ENCODE data around the gene FHIT.
"Not testable (repeated sequence)": the region's sequence is repeated elsewhere in the genome, so short reads cannot be mapped to it uniquely, and the experiment has no call there.

Gene FHIT

DNA sequence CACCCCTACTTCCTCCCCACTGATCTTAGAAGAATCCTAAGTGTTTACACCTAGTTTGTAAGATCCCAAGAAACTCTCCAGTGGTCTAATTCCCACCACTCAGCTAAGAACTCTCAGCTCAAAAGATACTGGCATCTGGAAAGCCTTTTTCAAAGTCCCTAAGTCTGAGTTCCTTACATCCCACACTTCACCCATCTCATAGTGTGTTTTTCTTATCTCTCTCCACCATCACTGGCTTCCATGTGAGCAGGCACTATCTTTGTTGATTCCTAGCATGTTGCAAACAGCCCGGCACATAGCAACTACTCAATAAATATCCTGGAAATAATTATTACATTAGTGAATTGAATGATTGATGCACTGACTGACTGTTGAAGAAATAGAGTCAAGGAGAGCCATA, 173.7 kb downstream of the FHIT start:
- TF ChIP-seq, protein P1, sequence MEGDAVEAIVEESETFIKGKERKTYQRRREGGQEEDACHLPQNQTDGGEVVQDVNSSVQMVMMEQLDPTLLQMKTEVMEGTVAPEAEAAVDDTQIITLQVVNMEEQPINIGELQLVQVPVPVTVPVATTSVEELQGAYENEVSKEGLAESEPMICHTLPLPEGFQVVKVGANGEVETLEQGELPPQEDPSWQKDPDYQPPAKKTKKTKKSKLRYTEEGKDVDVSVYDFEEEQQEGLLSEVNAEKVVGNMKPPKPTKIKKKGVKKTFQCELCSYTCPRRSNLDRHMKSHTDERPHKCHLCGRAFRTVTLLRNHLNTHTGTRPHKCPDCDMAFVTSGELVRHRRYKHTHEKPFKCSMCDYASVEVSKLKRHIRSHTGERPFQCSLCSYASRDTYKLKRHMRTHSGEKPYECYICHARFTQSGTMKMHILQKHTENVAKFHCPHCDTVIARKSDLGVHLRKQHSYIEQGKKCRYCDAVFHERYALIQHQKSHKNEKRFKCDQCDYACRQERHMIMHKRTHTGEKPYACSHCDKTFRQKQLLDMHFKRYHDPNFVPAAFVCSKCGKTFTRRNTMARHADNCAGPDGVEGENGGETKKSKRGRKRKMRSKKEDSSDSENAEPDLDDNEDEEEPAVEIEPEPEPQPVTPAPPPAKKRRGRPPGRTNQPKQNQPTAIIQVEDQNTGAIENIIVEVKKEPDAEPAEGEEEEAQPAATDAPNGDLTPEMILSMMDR (IDR thresholded peaks at IDR 0.05; ENCODE audit: low read depth, low read length, missing control alignments), result no peak
- Histone ChIP-seq H3K4me3 (ENCODE audit: low read depth, low read length) (no peak overlapping the region), H3K27me3 (replicated peaks) (no peaks in the 10 kb centered on the region), H3K27ac (no peak overlapping the region), H3K36me3 (replicated peaks) (no peaks in the 10 kb centered on the region)
- in situ Hi-C loops (cut with HindIII; ENCODE audit: low pct_ligation_motif_present, low sequenced_read_pairs), result no loop called here
- no peak for DNase-seq

DNA sequence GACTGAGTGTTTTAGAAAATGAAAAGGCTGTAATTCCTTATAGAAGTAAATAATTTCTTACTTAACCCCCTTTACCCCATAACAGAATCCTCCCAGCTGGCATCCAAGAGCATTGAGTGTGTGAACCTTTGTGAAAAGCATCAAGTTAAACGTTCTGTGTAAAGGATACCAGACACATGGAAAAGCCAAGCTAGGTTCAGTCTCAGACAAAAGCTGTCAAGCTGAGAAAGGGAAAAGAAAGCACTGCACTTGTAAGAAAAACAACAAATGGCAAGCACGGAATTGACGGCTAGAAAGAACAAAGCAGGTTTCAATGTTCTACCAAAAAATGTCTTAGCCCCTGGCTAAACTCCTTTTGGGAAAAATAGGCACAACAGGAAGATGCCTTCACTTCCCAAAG, 176.5 kb downstream of the FHIT start:
- in situ Hi-C loops (cut with HindIII; ENCODE audit: low pct_ligation_motif_present, low sequenced_read_pairs), result no loop called here
- TF ChIP-seq, protein P1 (IDR thresholded peaks at IDR 0.05; ENCODE audit: low read depth, low read length, missing control alignments), result no peak
- DNase-seq, result no peak
- Histone ChIP-seq H3K4me3 (ENCODE audit: low read depth, low read length) (no peak overlapping the region), H3K27me3 (replicated peaks) (no peaks in the 10 kb centered on the region), H3K36me3 (replicated peaks) (no peaks in the 10 kb centered on the region), H3K27ac (no peak overlapping the region)

DNA sequence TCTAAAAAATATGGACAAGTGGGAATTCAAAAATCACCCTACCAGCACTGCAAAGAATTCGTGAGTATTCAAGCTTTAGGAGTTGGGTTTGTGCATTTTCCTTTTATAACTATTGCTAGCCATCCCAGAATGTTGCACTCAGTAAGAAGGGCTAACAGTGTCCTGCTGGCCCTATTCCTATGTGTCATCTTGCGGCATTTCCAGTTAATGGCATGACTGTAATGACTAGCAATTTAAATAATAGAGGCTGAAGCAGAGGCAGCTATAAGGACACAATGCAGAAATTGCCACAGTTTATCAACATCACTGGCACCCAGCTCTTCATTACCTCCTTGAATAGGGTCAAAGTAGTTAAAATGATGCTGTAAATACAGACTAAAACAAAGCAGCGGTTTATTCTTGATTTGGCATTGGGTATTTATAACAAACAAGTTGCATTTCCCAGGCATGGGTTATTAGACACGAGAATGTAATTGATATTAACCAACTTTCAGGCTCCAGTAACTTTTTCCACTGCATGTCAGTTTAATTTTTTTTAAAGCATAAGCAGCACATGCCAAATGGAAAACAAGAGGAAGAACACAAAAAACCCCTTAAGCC, 177.6 kb downstream of the FHIT start:
- no peak overlapping the region for H3K27ac ChIP-seq
- in situ Hi-C loops (cut with HindIII; ENCODE audit: low pct_ligation_motif_present, low sequenced_read_pairs), result no loop called here
- no peak overlapping the region for H3K4me3 ChIP-seq (ENCODE audit: low read depth, low read length)
- no peak for DNase-seq
- TF ChIP-seq, protein P1 (IDR thresholded peaks at IDR 0.05; ENCODE audit: low read depth, low read length, missing control alignments), result no peak
- no peaks in the 10 kb centered on the region for H3K36me3 ChIP-seq (replicated peaks)
- no peaks in the 10 kb centered on the region for H3K27me3 ChIP-seq (replicated peaks)

DNA sequence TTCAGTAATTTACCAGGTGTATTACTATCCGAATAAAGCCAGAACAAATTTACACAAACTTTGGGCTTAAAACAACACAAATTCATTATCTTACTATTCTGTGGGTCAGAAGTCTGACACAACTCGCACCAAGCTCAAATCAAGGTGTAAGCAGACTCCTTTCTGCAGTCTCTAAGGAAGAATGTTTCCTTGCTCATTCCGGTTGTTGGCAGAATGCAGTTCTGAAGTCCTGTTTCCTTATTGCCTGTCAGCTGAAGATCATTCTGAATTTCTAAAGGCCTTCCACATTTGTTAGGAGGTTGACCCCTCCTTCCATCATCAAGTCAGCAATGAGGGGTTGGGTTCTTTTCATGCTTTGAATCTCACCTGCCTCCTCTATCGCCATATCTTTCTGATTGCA, 183.2 kb downstream of the FHIT start:
- no peak overlapping the region for H3K4me3 ChIP-seq (ENCODE audit: low read depth, low read length)
- H3K27ac ChIP-seq, result no peak overlapping the region
- TF ChIP-seq, protein P1 (IDR thresholded peaks at IDR 0.05; ENCODE audit: low read depth, low read length, missing control alignments), result no peak
- DNase-seq, result no peak
- no peaks in the 10 kb centered on the region for H3K36me3 ChIP-seq (replicated peaks)
- in situ Hi-C loops (cut with HindIII; ENCODE audit: low pct_ligation_motif_present, low sequenced_read_pairs), result no loop called here
- H3K27me3 ChIP-seq (replicated peaks), result no peaks in the 10 kb centered on the region

DNA sequence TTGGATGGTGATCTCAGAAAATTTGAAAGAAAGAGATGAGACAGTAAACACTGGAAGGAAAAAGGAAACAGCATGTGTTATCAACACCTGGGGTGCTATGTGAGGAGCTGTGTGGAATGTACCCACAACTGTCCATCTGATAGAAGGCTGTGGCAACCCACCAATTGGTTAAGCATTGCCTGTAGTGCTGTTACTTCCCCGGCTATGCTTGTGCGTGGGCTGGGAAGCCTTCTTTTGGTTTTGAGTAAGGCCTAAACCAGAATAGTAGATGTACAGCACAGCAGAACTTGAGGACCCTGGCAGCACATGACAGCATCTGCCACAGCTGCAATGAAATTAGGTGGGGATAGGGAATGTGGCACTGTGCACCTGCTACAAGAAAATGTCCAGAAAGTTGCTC, 184.5 kb downstream of the FHIT start:
- in situ Hi-C loops (cut with HindIII; ENCODE audit: low pct_ligation_motif_present, low sequenced_read_pairs), result no loop called here

DNA sequence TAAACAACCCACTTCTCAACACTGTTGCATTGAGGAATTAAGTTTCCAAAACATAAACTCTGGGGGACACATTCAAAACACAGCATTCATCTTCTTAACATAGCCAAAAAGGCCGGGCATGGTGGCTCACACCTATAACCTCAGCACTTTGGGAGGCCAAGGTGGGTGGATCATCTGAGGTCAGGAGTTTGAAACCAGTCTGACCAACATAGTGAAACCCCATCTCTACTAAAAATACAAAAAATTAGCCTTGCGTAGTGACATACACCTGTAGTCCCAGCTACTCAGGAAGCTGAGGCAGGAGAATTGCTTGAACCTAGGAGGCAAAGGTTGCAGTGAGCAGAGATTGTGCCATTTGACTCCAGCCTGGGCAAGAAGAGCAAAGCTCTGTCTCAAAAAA, 185.0 kb downstream of the FHIT start:
- DNase-seq; H3K36me3 ChIP-seq (replicated peaks); H3K27ac ChIP-seq; H3K27me3 ChIP-seq (replicated peaks); H3K4me3 ChIP-seq (ENCODE audit: low read depth, low read length); in situ Hi-C loops (cut with HindIII; ENCODE audit: low pct_ligation_motif_present, low sequenced_read_pairs): not testable (repeated sequence)

More for the DNA sequence above, 184.5 kb downstream of the FHIT start:
- Histone ChIP-seq H3K36me3 (replicated peaks) (no peaks in the 10 kb centered on the region), H3K27ac (no peak overlapping the region), H3K27me3 (replicated peaks) (no peaks in the 10 kb centered on the region), H3K4me3 (ENCODE audit: low read depth, low read length) (no peak overlapping the region)
- TF ChIP-seq, protein P1 (IDR thresholded peaks at IDR 0.05; ENCODE audit: low read depth, low read length, missing control alignments), result no peak
- no peak for DNase-seq
